ENCODE data around the gene TRH.
"Not testable (repeated sequence)": the region's sequence is repeated elsewhere in the genome, so short reads cannot be mapped to it uniquely, and the experiment has no call there.

Gene TRH

GRCh38 chr3:129974833-129975704 is 549 bp downstream of the TRH start:
- Histone ChIP-seq H3K9ac (ENCODE audit: low read depth, low read length) (peak overlapping the region; percentile 53; the same call in 1 of the 2 replicates), H3K4me1 (ENCODE audit: insufficient read depth, low read length) (no peaks in the 10 kb centered on the region), H3K9me3 (ENCODE audit: control insufficient read depth, insufficient read depth, low read length) (no peaks in the 10 kb centered on the region), H3K36me3 (ENCODE audit: insufficient read depth, low read length) (no peaks in the 10 kb centered on the region)

- Histone ChIP-seq H3K36me3 (ENCODE audit: insufficient read depth, low read length) (no peaks in the 10 kb centered on the region), H3K9ac (ENCODE audit: low read depth, low read length) (peak overlapping the region; percentile 53; the same call in 1 of the 2 replicates), H3K9me3 (ENCODE audit: control insufficient read depth, insufficient read depth, low read length) (no peaks in the 10 kb centered on the region), H3K4me1 (ENCODE audit: insufficient read depth, low read length) (no peaks in the 10 kb centered on the region)
Observed at GRCh38 chr3:129975705-129976048, 1.2 kb downstream of the TRH start.

- Histone ChIP-seq H3K36me3 (ENCODE audit: insufficient read depth, low read length) (no peaks in the 10 kb centered on the region), H3K9me3 (ENCODE audit: control insufficient read depth, insufficient read depth, low read length) (no peaks in the 10 kb centered on the region), H3K4me1 (ENCODE audit: insufficient read depth, low read length) (no peaks in the 10 kb centered on the region), H3K9ac (ENCODE audit: low read depth, low read length) (no peak overlapping the region)
Observed at GRCh38 chr3:129976286-129976685, 1.8 kb downstream of the TRH start.

- H3K36me3 ChIP-seq (ENCODE audit: insufficient read depth, low read length) = no peaks in the 10 kb centered on the region
- no peaks in the 10 kb centered on the region for H3K9me3 ChIP-seq (ENCODE audit: control insufficient read depth, insufficient read depth, low read length)
- H3K9ac ChIP-seq (ENCODE audit: low read depth, low read length) = no peak overlapping the region
- H3K4me1 ChIP-seq (ENCODE audit: insufficient read depth, low read length) = no peaks in the 10 kb centered on the region
Observed at GRCh38 chr3:129978123-129978522, 3.6 kb downstream of the TRH start.

- no peaks in the 10 kb centered on the region for H3K9me3 ChIP-seq (ENCODE audit: control insufficient read depth, insufficient read depth, low read length)
- H3K36me3 ChIP-seq (ENCODE audit: insufficient read depth, low read length) = no peaks in the 10 kb centered on the region
- no peak overlapping the region for H3K9ac ChIP-seq (ENCODE audit: low read depth, low read length)
- H3K4me1 ChIP-seq (ENCODE audit: insufficient read depth, low read length) = no peaks in the 10 kb centered on the region
Observed at GRCh38 chr3:129979905-129980304, 5.4 kb downstream of the TRH start.

- H3K4me1 ChIP-seq (ENCODE audit: insufficient read depth, low read length) = no peaks in the 10 kb centered on the region
- no peak overlapping the region for H3K9ac ChIP-seq (ENCODE audit: low read depth, low read length)
- no peaks in the 10 kb centered on the region for H3K9me3 ChIP-seq (ENCODE audit: control insufficient read depth, insufficient read depth, low read length)
- H3K36me3 ChIP-seq (ENCODE audit: insufficient read depth, low read length) = no peaks in the 10 kb centered on the region
Observed at GRCh38 chr3:129983561-129983960, 9.0 kb downstream of the TRH start.

GRCh38 chr3:129984125-129984524 is 9.6 kb downstream of the TRH start:
- Histone ChIP-seq H3K9me3 (ENCODE audit: control insufficient read depth, insufficient read depth, low read length) (no peaks in the 10 kb centered on the region), H3K36me3 (ENCODE audit: insufficient read depth, low read length) (no peaks in the 10 kb centered on the region), H3K4me1 (ENCODE audit: insufficient read depth, low read length) (no peaks in the 10 kb centered on the region), H3K9ac (ENCODE audit: low read depth, low read length) (no peak overlapping the region)

GRCh38 chr3:129985113-129985512 is 10.6 kb downstream of the TRH start:
- Histone ChIP-seq H3K4me1 (ENCODE audit: insufficient read depth, low read length) (no peaks in the 10 kb centered on the region), H3K9ac (ENCODE audit: low read depth, low read length) (no peak overlapping the region), H3K9me3 (ENCODE audit: control insufficient read depth, insufficient read depth, low read length) (no peaks in the 10 kb centered on the region), H3K36me3 (ENCODE audit: insufficient read depth, low read length) (no peaks in the 10 kb centered on the region)

GRCh38 chr3:129988429-129988828 is 13.9 kb downstream of the TRH start:
- Histone ChIP-seq H3K4me1 (ENCODE audit: insufficient read depth, low read length) (peaks cover 4% of the 10 kb centered on the region; the same call in 1 of the 2 replicates), H3K36me3 (ENCODE audit: insufficient read depth, low read length) (no peaks in the 10 kb centered on the region), H3K9ac (ENCODE audit: low read depth, low read length) (no peak overlapping the region), H3K9me3 (ENCODE audit: control insufficient read depth, insufficient read depth, low read length) (no peaks in the 10 kb centered on the region)

GRCh38 chr3:129989414-129989813 is 14.9 kb downstream of the TRH start:
- Histone ChIP-seq H3K36me3 (ENCODE audit: insufficient read depth, low read length) (no peaks in the 10 kb centered on the region), H3K9ac (ENCODE audit: low read depth, low read length) (no peak overlapping the region), H3K9me3 (ENCODE audit: control insufficient read depth, insufficient read depth, low read length) (no peaks in the 10 kb centered on the region), H3K4me1 (ENCODE audit: insufficient read depth, low read length) (peaks cover 4% of the 10 kb centered on the region; the same call in 1 of the 2 replicates)

GRCh38 chr3:129992781-129993180 is 18.3 kb downstream of the TRH start:
- no peaks in the 10 kb centered on the region for H3K36me3 ChIP-seq (ENCODE audit: insufficient read depth, low read length)
- H3K4me1 ChIP-seq (ENCODE audit: insufficient read depth, low read length) = peaks cover 4% of the 10 kb centered on the region; the same call in 1 of the 2 replicates
- no peaks in the 10 kb centered on the region for H3K9me3 ChIP-seq (ENCODE audit: control insufficient read depth, insufficient read depth, low read length)
- H3K9ac ChIP-seq (ENCODE audit: low read depth, low read length) = no peak overlapping the region

- H3K9ac ChIP-seq (ENCODE audit: low read depth, low read length) = no peak overlapping the region
- peaks cover 4% of the 10 kb centered on the region; the same call in 1 of the 2 replicates for H3K4me1 ChIP-seq (ENCODE audit: insufficient read depth, low read length)
- no peaks in the 10 kb centered on the region for H3K9me3 ChIP-seq (ENCODE audit: control insufficient read depth, insufficient read depth, low read length)
- no peaks in the 10 kb centered on the region for H3K36me3 ChIP-seq (ENCODE audit: insufficient read depth, low read length)
Observed at GRCh38 chr3:129994883-129995559, 20.5 kb downstream of the TRH start.

GRCh38 chr3:129996073-129996472 is 21.6 kb downstream of the TRH start:
- Histone ChIP-seq H3K9me3 (ENCODE audit: control insufficient read depth, insufficient read depth, low read length) (no peaks in the 10 kb centered on the region), H3K9ac (ENCODE audit: low read depth, low read length) (no peak overlapping the region)

GRCh38 chr3:129999176-129999575 is 24.7 kb downstream of the TRH start:
- not testable (repeated sequence) for H3K9me3 ChIP-seq (ENCODE audit: control insufficient read depth, insufficient read depth, low read length); H3K4me1 ChIP-seq (ENCODE audit: insufficient read depth, low read length); H3K9ac ChIP-seq (ENCODE audit: low read depth, low read length); H3K36me3 ChIP-seq (ENCODE audit: insufficient read depth, low read length)

More at GRCh38 chr3:129996073-129996472, 21.6 kb downstream of the TRH start:
- Histone ChIP-seq H3K4me1 (ENCODE audit: insufficient read depth, low read length) (peaks cover 4% of the 10 kb centered on the region; the same call in 1 of the 2 replicates), H3K36me3 (ENCODE audit: insufficient read depth, low read length) (no peaks in the 10 kb centered on the region)
